ENCODE measurements around the gene SRBD1.

DNA sequence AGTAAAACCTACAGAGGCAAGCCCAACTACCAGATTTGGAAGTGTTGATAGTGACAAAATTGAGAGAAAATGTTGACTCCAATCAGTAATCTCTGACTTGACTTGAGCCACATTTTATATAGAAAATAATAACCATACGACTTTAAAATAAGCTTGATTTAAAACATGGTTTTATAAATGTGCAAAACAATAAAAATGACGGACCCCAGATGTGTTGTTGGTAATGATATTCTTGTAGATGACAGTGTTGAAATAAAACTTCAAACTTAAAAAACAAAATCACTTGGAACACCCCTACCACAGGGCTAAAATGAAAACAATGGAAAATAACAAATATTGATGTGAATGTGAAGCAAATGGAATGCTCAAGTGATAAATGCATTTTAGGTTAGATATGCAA lies 188.1 kb downstream of the SRBD1 start:
- no peak for TF ChIP-seq POLR2A (IDR thresholded peaks at IDR 0.05)
- TF ChIP-seq, protein P1, sequence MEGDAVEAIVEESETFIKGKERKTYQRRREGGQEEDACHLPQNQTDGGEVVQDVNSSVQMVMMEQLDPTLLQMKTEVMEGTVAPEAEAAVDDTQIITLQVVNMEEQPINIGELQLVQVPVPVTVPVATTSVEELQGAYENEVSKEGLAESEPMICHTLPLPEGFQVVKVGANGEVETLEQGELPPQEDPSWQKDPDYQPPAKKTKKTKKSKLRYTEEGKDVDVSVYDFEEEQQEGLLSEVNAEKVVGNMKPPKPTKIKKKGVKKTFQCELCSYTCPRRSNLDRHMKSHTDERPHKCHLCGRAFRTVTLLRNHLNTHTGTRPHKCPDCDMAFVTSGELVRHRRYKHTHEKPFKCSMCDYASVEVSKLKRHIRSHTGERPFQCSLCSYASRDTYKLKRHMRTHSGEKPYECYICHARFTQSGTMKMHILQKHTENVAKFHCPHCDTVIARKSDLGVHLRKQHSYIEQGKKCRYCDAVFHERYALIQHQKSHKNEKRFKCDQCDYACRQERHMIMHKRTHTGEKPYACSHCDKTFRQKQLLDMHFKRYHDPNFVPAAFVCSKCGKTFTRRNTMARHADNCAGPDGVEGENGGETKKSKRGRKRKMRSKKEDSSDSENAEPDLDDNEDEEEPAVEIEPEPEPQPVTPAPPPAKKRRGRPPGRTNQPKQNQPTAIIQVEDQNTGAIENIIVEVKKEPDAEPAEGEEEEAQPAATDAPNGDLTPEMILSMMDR (IDR thresholded peaks at IDR 0.05): no peak
- no peak for TF ChIP-seq EP300 (IDR thresholded peaks at IDR 0.05)
- TF ChIP-seq POLR2AphosphoS5 (IDR thresholded peaks at IDR 0.05): no peak

Data from stomach (tissue), 4 donors.